ENCODE measurements around the gene ZNF497. TPM values are rescaled to one million over a fixed set of nuclear protein-coding genes. Genes with fewer than 3 reads are reported as not detected.
A peak's percentile ranks its signal among the peaks of the same experiment; 100 is the strongest.

ZNF497 gene
- total and polyA plus RNA-seq, 2 of the 8 experiments (the other 6 are each of a cell fraction or from before 2014, with no cell fraction given), result 0.93 to 1.4 TPM

DNA sequence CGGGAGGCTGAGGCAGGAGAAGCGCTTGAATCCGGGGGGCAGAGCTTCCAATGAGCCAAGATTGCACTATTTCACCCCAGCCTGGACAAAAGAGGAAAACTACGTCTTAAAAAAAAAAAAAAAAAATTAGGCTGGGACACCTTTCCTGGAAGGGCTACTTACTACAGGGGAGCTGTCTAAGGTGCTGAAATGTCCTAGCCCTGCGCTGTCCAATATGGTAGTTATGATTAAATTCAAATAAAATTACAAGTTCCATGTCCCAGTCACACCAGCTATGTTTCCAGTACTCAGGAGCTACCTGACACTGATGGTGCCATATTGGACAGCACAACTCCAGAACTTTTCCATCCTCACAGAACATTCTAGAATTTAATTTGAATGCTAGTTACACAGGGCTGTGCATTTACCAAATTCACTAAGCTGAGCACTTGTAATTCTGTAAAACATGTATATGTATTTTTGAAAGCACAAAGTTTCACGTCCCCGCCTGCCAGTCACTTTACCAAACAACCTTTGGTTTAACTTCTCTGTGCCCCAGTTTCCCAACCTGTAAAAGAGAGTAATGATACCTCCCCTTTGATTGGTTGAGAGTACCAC lies 45.0 kb downstream of the ZNF497 start:
- Histone ChIP-seq H3K4me1 (replicated peaks in 1 of 4; ENCODE audit: control insufficient read depth in 3 of 4, insufficient read depth in 4 of 4, low read length in 3 of 4) (no peaks in the 10 kb centered on the region), H2BK12ac (ENCODE audit: low read depth, low read length) (no peak overlapping the region), H2BK120ac (replicated peaks; ENCODE audit: low read depth, low read length) (no peak overlapping the region), H3K36me3 (ENCODE audit: control insufficient read depth in 2 of 4, insufficient read depth in 4 of 4, low read length in 3 of 4) (peaks cover 0 to 25% (median 16%) of the 10 kb centered on the region in 4 experiments; a peak in 5 of 8 replicates), H2AFZ (ENCODE audit: low read length) (no peak overlapping the region), H3K18ac (ENCODE audit: extremely low read depth, low read length) (no peak overlapping the region), H4K5ac (ENCODE audit: insufficient read length, low read depth, low read length) (no peak overlapping the region), H3K9ac (replicated peaks in 1 of 4; ENCODE audit: extremely low read depth in 1 of 4, low read depth in 3 of 4, low read length in 3 of 4) (no peak overlapping the region), H3K79me1 (ENCODE audit: low read depth, low read length) (peaks cover 3% of the 10 kb centered on the region), H2BK15ac (ENCODE audit: low read length) (no peak overlapping the region), H3K23me2 (ENCODE audit: low read depth, low read length) (no peaks in the 10 kb centered on the region), H3K23ac (ENCODE audit: insufficient read length) (no peak overlapping the region), H4K91ac (replicated peaks; ENCODE audit: insufficient read length, low read length) (no peak overlapping the region), H3K9me3 (ENCODE audit: insufficient read depth in 2 of 2, low read depth in 1 of 2, low read length in 1 of 2) (no peaks in the 10 kb centered on the region), H3K27me3 (replicated peaks in 1 of 4; ENCODE audit: control insufficient read depth in 3 of 4, extremely low read depth in 1 of 4, insufficient read depth in 3 of 4, low read length in 3 of 4) (no peaks in the 10 kb centered on the region; a peak in 1 of 7 replicates), H3K56ac (replicated peaks; ENCODE audit: insufficient read length, low read depth, low read length) (no peak overlapping the region), H4K20me1 (replicated peaks in 1 of 2; ENCODE audit: control insufficient read depth in 1 of 2, insufficient read depth in 2 of 2, low read length in 2 of 2) (peaks cover 6 to 20% of the 10 kb centered on the region in 2 experiments), H3K4ac (replicated peaks; ENCODE audit: insufficient read length, low read depth, low read length) (no peak overlapping the region), H4K8ac (ENCODE audit: extremely low read depth, insufficient read depth, low read length) (no peak overlapping the region), H3K4me3 (ENCODE audit: extremely low read depth in 1 of 4, insufficient read depth in 2 of 4, low read depth in 3 of 4, low read length in 4 of 4) (no peak overlapping the region), H2BK20ac (ENCODE audit: low read length) (no peak overlapping the region), H3K27ac (ENCODE audit: low read depth, low read length) (no peak overlapping the region), H3K14ac (ENCODE audit: insufficient read length) (no peak overlapping the region), H2AK5ac (ENCODE audit: low read depth, low read length) (no peak overlapping the region), H2BK5ac (ENCODE audit: low read depth, low read length) (no peak overlapping the region), H3K4me2 (ENCODE audit: insufficient read depth in 1 of 2, low read depth in 2 of 2, low read length in 2 of 2) (no peak overlapping the region), H3K79me2 (ENCODE audit: control insufficient read depth in 1 of 2, insufficient read depth in 2 of 2, low read length in 2 of 2) (no peaks in the 10 kb centered on the region)
- FAIRE-seq (no peak), DNase-seq (ENCODE audit: low read depth in 1 of 2, low spot score in 2 of 2) (no peak)
- ChIA-PET CTCF (ENCODE audit: partially characterized antibody) (interaction anchor here (1.0 to 3.0 kb wide), 4 partner anchors 8 to 201 kb away, joined by 3 to 13 read pairs (median 4); partner anchors contain the start of gene ZNF544), POLR2A (ENCODE audit: partially characterized antibody) (interaction anchor here (0.8 to 3.6 kb wide), 8 partner anchors 9 to 196 kb away, joined by 3 to 25 read pairs (median 4); partner anchors contain the start of genes ZNF544, ZNF8 and ZSCAN22)
- 92% methylated on average over 6 of the region's 7 CpGs; no CpG with 5 or more reads in 1 of the 2 experiments for WGBS, 2 experiments (ENCODE audit: extremely low coverage in 1 of 2, insufficient coverage in 1 of 2, insufficient read length in 1 of 2, insufficient replicate concordance in 2 of 2, low coverage in 1 of 2, low lambda C conversion rate in 2 of 2, missing lambda C conversion rate in 1 of 2)
- TF ChIP-seq SIN3A (conservative IDR thresholded peaks at IDR 0.05 in 1 of 2, IDR thresholded peaks at IDR 0.05 in 1 of 2; ENCODE audit: low read depth in 1 of 2, low read length in 2 of 2), result peak; percentile 69 to 73; a peak in 2 of 4 replicates
- TF ChIP-seq RFX5 (IDR thresholded peaks at IDR 0.05; ENCODE audit: borderline replicate concordance, low read depth, low read length), result no peak
- TF ChIP-seq SP2 (IDR thresholded peaks at IDR 0.05; ENCODE audit: low read length), result no peak
- peak; percentile 61 for TF ChIP-seq SAP30 (IDR thresholded peaks at IDR 0.05; ENCODE audit: insufficient read depth, insufficient replicate concordance, low read length)

All from H1 (cell line).